Common myeloid progenitor, CD34-positive (primary cell): Measurements from ENCODE around the gene TNIK.

Experiments
- CTCF ChIA-PET: fragments of 350-600 bp; sonication (Branson Sonifier 250); formaldehyde crosslinking; loops from one replicate; lab custom pipeline; 2021; ENCODE audit warnings: antibody characterized with exemption; lab: Charles Lee
- POLR2A ChIA-PET: fragments of 350-600 bp; sonication (Branson Sonifier 250); formaldehyde crosslinking; loops from one replicate; lab custom pipeline; 2021; ENCODE audit warnings: antibody characterized with exemption; lab: Charles Lee
- DNase-seq, 3 donors: peaks; one replicate each; pipeline versions ENCODE4 v3.0.0 to v3.0.0-alpha.2; 2013
- H3K27ac ChIP-seq, 2 experiments: 1 replicate in 1 of 2; 2 replicates in 1 of 2; pipeline ENCODE4 v1.7.0; 2013; ENCODE audit warnings: inconsistent platforms in 2 of 2, low read length in 2 of 2, mild to moderate bottlenecking in 2 of 2, low read depth in 1 of 2, moderate library complexity in 1 of 2; ENCODE audit not compliant: severe bottlenecking in 2 of 2, insufficient read depth in 1 of 2, poor library complexity in 1 of 2
- H3K27me3 ChIP-seq, 5 experiments: replicated peaks in 2 of 5; 1 replicate in 3 of 5; 2 replicates in 2 of 5; pipeline versions ENCODE4 v1.6.1 to v1.7.0; 2013; ENCODE audit warnings: low read length in 4 of 5, mild to moderate bottlenecking in 2 of 5, moderate library complexity in 2 of 5, inconsistent platforms in 1 of 5; ENCODE audit not compliant: insufficient read depth in 5 of 5, control insufficient read depth in 4 of 5
- H3K36me3 ChIP-seq, 4 experiments: 1 replicate in 2 of 4; 2 replicates in 2 of 4; pipeline versions ENCODE4 v1.6.1 to v1.7.0; 2013; ENCODE audit warnings: low read length in 3 of 4, control low read depth in 1 of 4, mild to moderate bottlenecking in 1 of 4; ENCODE audit not compliant: control insufficient read depth in 4 of 4, insufficient read depth in 4 of 4
- H3K4me1 ChIP-seq, 4 experiments: 1 replicate in 3 of 4; 2 replicates in 1 of 4; pipeline versions ENCODE4 v1.6.1 to v1.7.1; 2013; ENCODE audit warnings: low read length in 3 of 4, mild to moderate bottlenecking in 3 of 4, control low read depth in 1 of 4, inconsistent platforms in 1 of 4, moderate library complexity in 1 of 4; ENCODE audit not compliant: control insufficient read depth in 4 of 4, insufficient read depth in 4 of 4; ENCODE audit errors: control extremely low read depth in 1 of 4
- H3K4me3 ChIP-seq, 7 experiments: 1 replicate in 4 of 7; 2 replicates in 3 of 7; pipeline versions ENCODE4 v1.5.1 to v1.7.0; 2013; ENCODE audit warnings: mild to moderate bottlenecking in 7 of 7, low read length in 6 of 7, moderate library complexity in 6 of 7, inconsistent platforms in 2 of 7, low read depth in 2 of 7, control low read depth in 1 of 7; ENCODE audit not compliant: insufficient read depth in 4 of 7, control insufficient read depth in 1 of 7; ENCODE audit errors: extremely low read depth in 1 of 7
- H3K9me3 ChIP-seq, 5 experiments: 1 replicate in 4 of 5; 2 replicates in 1 of 5; pipeline versions ENCODE4 v1.6.1 to v1.7.1; 2013; ENCODE audit warnings: low read length in 4 of 5, mild to moderate bottlenecking in 2 of 5, inconsistent platforms in 1 of 5, low read depth in 1 of 5, moderate library complexity in 1 of 5; ENCODE audit not compliant: control insufficient read depth in 4 of 5, insufficient read depth in 2 of 5; ENCODE audit errors: control extremely low read depth in 1 of 5
- WGBS: methylation state at CpG from one replicate; pipeline ENCODE4 v1.1.5; 2013; ENCODE audit not compliant: insufficient coverage; 5-methylcytosine and 5-hydroxymethylcytosine counted together

TNIK gene

GRCh38 chr3:171021377-171021776, 438.8 kb downstream of the TNIK start:
- no peak overlapping the region for H3K27ac ChIP-seq
- no peaks in the 10 kb centered on the region for H3K27me3 ChIP-seq
- DNase-seq: no peak
- no peaks in the 10 kb centered on the region for H3K36me3 ChIP-seq
- ChIA-PET CTCF (interaction anchor here (0.9 to 1.8 kb wide), 2 partner anchors 16 to 59 kb away, joined by 3 to 4 read pairs; no protein-coding TSS in a partner anchor), POLR2A (no interaction called here)
- no peaks in the 10 kb centered on the region for H3K4me1 ChIP-seq
- H3K4me3 ChIP-seq: no peak overlapping the region
- 100% methylated on average over 2 of the region's 4 CpGs for WGBS
- no peaks in the 10 kb centered on the region for H3K9me3 ChIP-seq

- CTCF ChIA-PET: no interaction called here
- WGBS: 89% methylated on average over 2 of the region's 6 CpGs
- H3K27me3 ChIP-seq: no peaks in the 10 kb centered on the region
- no peak overlapping the region for H3K4me3 ChIP-seq
- H3K4me1 ChIP-seq: no peaks in the 10 kb centered on the region
- no peaks in the 10 kb centered on the region for H3K9me3 ChIP-seq
- no peak overlapping the region for H3K27ac ChIP-seq
- no peaks in the 10 kb centered on the region for H3K36me3 ChIP-seq
- DNase-seq: no peak
- POLR2A ChIA-PET: interaction anchor here (0.6 kb wide), 1 partner anchor 803 kb away, joined by 3 read pairs; no protein-coding TSS in a partner anchor
Measured at GRCh38 chr3:171018156-171018935, 441.9 kb downstream of the TNIK start.

GRCh38 chr3:171013822-171014748, 446.1 kb downstream of the TNIK start:
- no peak overlapping the region for H3K4me3 ChIP-seq
- H3K27ac ChIP-seq: no peak overlapping the region
- H3K27me3 ChIP-seq: no peaks in the 10 kb centered on the region
- no peaks in the 10 kb centered on the region for H3K36me3 ChIP-seq
- H3K9me3 ChIP-seq: no peaks in the 10 kb centered on the region
- 100% methylated on average over 2 of the region's 5 CpGs for WGBS
- POLR2A ChIA-PET: no interaction called here
- H3K4me1 ChIP-seq: no peaks in the 10 kb centered on the region
- CTCF ChIA-PET: interaction anchor here (1.3 to 1.5 kb wide), 2 partner anchors 28 to 53 kb away, joined by 3 read pairs; no protein-coding TSS in a partner anchor
- no peak for DNase-seq

- H3K4me3 ChIP-seq: no peak overlapping the region
- POLR2A ChIA-PET: no interaction called here
- H3K27ac ChIP-seq: no peak overlapping the region
- CTCF ChIA-PET: interaction anchor here (0.8 kb wide), 1 partner anchor 33 kb away, joined by 3 read pairs; no protein-coding TSS in a partner anchor
- no peaks in the 10 kb centered on the region for H3K27me3 ChIP-seq
- H3K36me3 ChIP-seq: no peaks in the 10 kb centered on the region
- no CpG with 5 or more reads among the region's 4 CpGs for whole genome bisulfite sequencing
- no peak for DNase-seq
- no peaks in the 10 kb centered on the region for H3K9me3 ChIP-seq
- no peaks in the 10 kb centered on the region for H3K4me1 ChIP-seq
Measured at GRCh38 chr3:171011873-171012336, 448.3 kb downstream of the TNIK start.
